Measurements from ENCODE around the gene RGL4. TPM values are rescaled to one million over a fixed set of nuclear protein-coding genes. Genes with fewer than 3 reads are reported as not detected.

Gene RGL4
- total and polyA plus RNA-seq, 2 of the 8 experiments (the other 6 are each of a cell fraction or from before 2014, with no cell fraction given): not detected

DNA sequence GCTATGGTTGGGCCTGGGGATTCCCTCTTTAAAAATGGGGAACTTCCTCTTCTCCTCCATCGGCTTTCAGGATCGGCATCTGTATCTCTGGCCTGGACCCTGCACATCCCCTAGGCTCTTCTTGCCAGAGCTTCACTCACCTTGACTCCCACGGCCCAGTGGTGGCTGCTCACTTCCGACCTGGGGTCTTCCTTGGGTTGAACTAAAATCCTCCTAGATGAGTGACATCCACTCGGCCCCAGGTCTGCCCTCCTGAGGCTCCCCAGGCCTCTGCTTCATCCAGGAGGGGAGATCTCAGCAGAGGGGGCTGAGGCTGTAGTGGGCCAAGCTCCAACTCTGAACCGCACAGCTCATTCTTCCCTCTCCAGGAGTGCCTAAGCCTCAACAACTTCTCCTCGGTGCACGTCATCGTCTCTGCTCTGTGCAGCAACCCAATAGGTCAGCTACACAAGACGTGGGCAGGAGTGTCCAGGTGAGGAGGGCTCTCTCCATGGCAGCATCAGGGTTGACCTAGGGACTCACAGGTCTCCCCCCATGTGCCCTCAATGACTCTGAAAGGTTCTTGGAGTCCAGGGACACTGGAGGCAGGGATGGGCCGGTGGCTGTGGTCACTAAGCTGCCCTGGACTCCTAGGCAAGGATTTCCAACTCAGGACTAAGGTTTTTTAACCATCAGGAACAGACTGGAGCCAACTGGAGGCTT is 3.3 kb downstream of the RGL4 start (continued):
- TF ChIP-seq SRF (IDR thresholded peaks at IDR 0.05; ENCODE audit: low read depth, low read length) (no peak), CBX5 (IDR thresholded peaks at IDR 0.05; ENCODE audit: low read depth, low read length) (no peak), NANOG (IDR thresholded peaks at IDR 0.05; ENCODE audit: insufficient read depth, low read depth, low read length, poor library complexity, severe bottlenecking) (no peak), RAD21 (IDR thresholded peaks at IDR 0.05 in 1 of 2, conservative IDR thresholded peaks at IDR 0.05 in 1 of 2; ENCODE audit: low read depth in 2 of 2, low read length in 2 of 2) (no peak), RNF2 (IDR thresholded peaks at IDR 0.05; ENCODE audit: borderline replicate concordance, low read depth, low read length, missing control alignments, poor library complexity, severe bottlenecking) (no peak), SIN3A (conservative IDR thresholded peaks at IDR 0.05 in 1 of 2, IDR thresholded peaks at IDR 0.05 in 1 of 2; ENCODE audit: low read depth in 1 of 2, low read length in 2 of 2) (no peak)

Measured in H1 (cell line).